IMR-90 (cell line): Measurements from ENCODE around the gene DAPK1. TPM values are rescaled to one million over a fixed set of nuclear protein-coding genes. Genes with fewer than 3 reads are reported as not detected.

Experiments
- ATAC-seq: fragments of 200-7000 bp; cut with Tn5 transposase; 2 replicates; pipeline ENCODE4 v1.9.1; 2020; ENCODE audit warnings: low read depth, mild to moderate bottlenecking, moderate library complexity
- BruUV-seq: library from RNA; stranded (reverse); fragments of 400-500 nt; replicated peaks from 2 replicates; lab custom pipeline; 2021; lab: Mats Ljungman, UMichigan
- CTCF ChIA-PET: fragments of 300-600 bp; formaldehyde crosslinking; extraction: SDS; loops from one replicate; lab custom pipeline; 2021; ENCODE audit warnings: antibody characterized with exemption; lab: Yijun Ruan, JAX
- POLR2A ChIA-PET: fragments of 300-600 bp; sonication (Branson Sonifier 250); formaldehyde crosslinking; loops from one replicate; lab custom pipeline; 2022; ENCODE audit warnings: antibody characterized with exemption; ENCODE audit not compliant: unreplicated experiment; lab: Charles Lee
- DNase-seq: peaks from one replicate; pipeline ENCODE4 v3.0.0; 2013
- H2AFZ ChIP-seq: replicated peaks from 2 replicates; pipeline ENCODE3; 2013; ENCODE audit warnings: low read length, mild to moderate bottlenecking; ENCODE audit not compliant: poor library complexity
- H2AK5ac ChIP-seq: 2 replicates; pipeline ENCODE4 v1.6.1; 2013; ENCODE audit warnings: low read depth, low read length, inconsistent platforms
- H2AK9ac ChIP-seq: replicated peaks from 2 replicates; pipeline ENCODE3; 2013; ENCODE audit warnings: mild to moderate bottlenecking, low read depth, low read length, moderate library complexity; ENCODE audit not compliant: poor library complexity
- H2BK120ac ChIP-seq: 2 replicates; pipeline ENCODE4 v1.6.1; 2013; ENCODE audit warnings: low read depth, low read length, inconsistent platforms
- H2BK15ac ChIP-seq: 3 replicates; pipeline ENCODE4 v1.6.1; 2013; ENCODE audit warnings: low read depth, low read length, inconsistent platforms
- H2BK20ac ChIP-seq: 2 replicates; pipeline ENCODE4 v1.6.1; 2013; ENCODE audit warnings: low read depth, mild to moderate bottlenecking, inconsistent platforms, low read length, moderate library complexity
- H2BK5ac ChIP-seq: 2 replicates; pipeline ENCODE4 v1.6.1; 2013; ENCODE audit warnings: mild to moderate bottlenecking, low read depth, low read length, inconsistent platforms; ENCODE audit not compliant: poor library complexity, severe bottlenecking
- H3K14ac ChIP-seq: replicated peaks from 2 replicates; pipeline ENCODE4 v1.6.1; 2013; ENCODE audit warnings: low read depth, low read length, inconsistent platforms
- H3K18ac ChIP-seq: 2 replicates; pipeline ENCODE4 v1.6.1; 2013; ENCODE audit warnings: low read depth, low read length, control low read depth
- H3K23ac ChIP-seq: 2 replicates; pipeline ENCODE4 v1.6.1; 2013; ENCODE audit warnings: low read depth, low read length, inconsistent platforms
- H3K27ac ChIP-seq: 2 replicates; pipeline ENCODE4 v1.5.1; 2013; ENCODE audit warnings: mild to moderate bottlenecking, control low read depth, low read length; ENCODE audit not compliant: insufficient read depth
- H3K27me3 ChIP-seq: 2 replicates; pipeline ENCODE4 v1.6.1; 2013; ENCODE audit warnings: low read length; ENCODE audit not compliant: control insufficient read depth, insufficient read depth
- H3K36me3 ChIP-seq: 2 replicates; pipeline ENCODE4 v1.6.1; 2013; ENCODE audit warnings: low read length, mixed read lengths; ENCODE audit not compliant: control insufficient read depth, insufficient read depth
- H3K4ac ChIP-seq: 2 replicates; pipeline ENCODE4 v1.6.1; 2013; ENCODE audit warnings: low read depth, low read length, inconsistent platforms
- H3K4me1 ChIP-seq: 2 replicates; pipeline ENCODE4 v1.6.1; 2013; ENCODE audit warnings: low read length, mixed read lengths; ENCODE audit not compliant: control insufficient read depth, insufficient read depth
- H3K4me2 ChIP-seq: 2 replicates; pipeline ENCODE4 v1.6.1; 2013; ENCODE audit warnings: low read depth, mild to moderate bottlenecking, control low read depth, low read length, moderate library complexity
- H3K4me3 ChIP-seq: 2 replicates; pipeline ENCODE4 v1.5.1; 2013; ENCODE audit warnings: low read depth, mild to moderate bottlenecking, control low read depth, low read length, moderate library complexity; ENCODE audit not compliant: insufficient read depth
- H3K56ac ChIP-seq: 2 replicates; pipeline ENCODE4 v1.6.1; 2013; ENCODE audit warnings: low read length, inconsistent platforms; ENCODE audit not compliant: insufficient read depth; ENCODE audit errors: extremely low read depth
- H3K79me1 ChIP-seq, 2 experiments: 2 replicates each; pipeline ENCODE4 v1.6.1; 2013; ENCODE audit warnings: low read length in 2 of 2, inconsistent platforms in 1 of 2, low read depth in 1 of 2
- H3K9ac ChIP-seq: 2 replicates; pipeline ENCODE4 v1.6.1; 2013; ENCODE audit warnings: low read depth, low read length, control low read depth
- H3K9me1 ChIP-seq: 2 replicates; pipeline ENCODE4 v1.6.1; 2013; ENCODE audit warnings: low read length, inconsistent platforms; ENCODE audit not compliant: insufficient read depth
- H3K9me3 ChIP-seq: 2 replicates; pipeline ENCODE4 v1.6.1; 2013; ENCODE audit warnings: low read length; ENCODE audit not compliant: control insufficient read depth, insufficient read depth
- H4K20me1 ChIP-seq: 2 replicates; pipeline ENCODE4 v1.6.1; 2013; ENCODE audit warnings: low read length, inconsistent platforms; ENCODE audit not compliant: insufficient read depth
- H4K5ac ChIP-seq: 2 replicates; pipeline ENCODE4 v1.6.1; 2013; ENCODE audit warnings: mild to moderate bottlenecking, low read depth, low read length, control low read depth
- H4K8ac ChIP-seq, 2 experiments: 2 replicates each; pipeline ENCODE4 v1.6.1; 2013; ENCODE audit warnings: low read depth in 2 of 2, low read length in 2 of 2, control low read depth in 1 of 2, inconsistent platforms in 1 of 2
- H4K91ac ChIP-seq: 2 replicates; pipeline ENCODE4 v1.6.1; 2013; ENCODE audit warnings: low read depth, low read length, inconsistent platforms; ENCODE audit not compliant: insufficient read depth
- BHLHE40 ChIP-seq: fragments of 150-350 bp; IDR thresholded peaks from 2 replicates; pipeline ENCODE4 v1.6.1; 2016; ENCODE audit warnings: mild to moderate bottlenecking, low read depth, low read length
- ELK1 ChIP-seq: fragments of 150-350 bp; IDR thresholded peaks from 2 replicates; pipeline ENCODE4 v1.6.1; 2016; ENCODE audit warnings: low read depth, mild to moderate bottlenecking, low read length, moderate library complexity, borderline replicate concordance
- FOS ChIP-seq: fragments of 150-350 bp; IDR thresholded peaks from 2 replicates; pipeline ENCODE4 v1.6.1; 2016; ENCODE audit warnings: low read depth, low read length
- MAZ ChIP-seq: IDR thresholded peaks from 2 replicates; pipeline ENCODE4 v1.6.1; 2012; ENCODE audit warnings: low read depth, mild to moderate bottlenecking, low read length, improper control_type of control experiment, moderate library complexity, borderline replicate concordance
- NFE2L2 ChIP-seq: fragments of 150-350 bp; IDR thresholded peaks from 2 replicates; pipeline ENCODE4 v1.6.1; 2016; ENCODE audit warnings: low read depth, mild to moderate bottlenecking, low read length
- POLR2A ChIP-seq: IDR thresholded peaks from 2 replicates; pipeline ENCODE4 v1.6.1; 2012; ENCODE audit warnings: mild to moderate bottlenecking, low read depth, low read length
- RAD21 ChIP-seq: IDR thresholded peaks from 2 replicates; pipeline ENCODE4 v1.6.1; 2012; ENCODE audit warnings: low read length, improper control_type of control experiment
- RCOR1 ChIP-seq: IDR thresholded peaks from 2 replicates; pipeline ENCODE4 v1.6.1; 2012; ENCODE audit warnings: mild to moderate bottlenecking, low read length, improper control_type of control experiment; ENCODE audit not compliant: insufficient replicate concordance
- SMC3 ChIP-seq: fragments of 150-350 bp; IDR thresholded peaks from 2 replicates; pipeline ENCODE4 v1.6.1; 2016; ENCODE audit warnings: low read depth, mild to moderate bottlenecking, antibody characterized with exemption, low read length, moderate library complexity
- USF2 ChIP-seq: fragments of 150-350 bp; IDR thresholded peaks from 2 replicates; pipeline ENCODE4 v1.6.1; 2017; ENCODE audit warnings: mild to moderate bottlenecking, antibody characterized with exemption, low read length, low read depth
- whole genome bisulfite sequencing, 2 experiments: methylation state at CpG; one replicate each; pipeline versions ENCODE4 v1.1.5 to v1.1.7; 2013; ENCODE audit warnings: missing lambda C conversion rate in 2 of 2; ENCODE audit not compliant: insufficient read length in 1 of 2; ENCODE audit errors: extremely low coverage in 2 of 2; 5-methylcytosine and 5-hydroxymethylcytosine counted together
- dilution Hi-C: fragments of 300-500 bp; cut with HindIII; formaldehyde crosslinking; loops from one replicate; pipeline ENCODE4 v1.14.3; 2018; ENCODE audit warnings: low sequenced_read_pairs; ENCODE audit not compliant: unreplicated experiment
- in situ Hi-C: fragments of 300-500 bp; cut with MboI; formaldehyde crosslinking; loops from 3 replicates; pipeline ENCODE4 v1.14.3; 2019; ENCODE audit warnings: low sequenced_read_pairs, inconsistent platforms, mixed read lengths
- intact Hi-C: fragments of 100-400 bp; cut with micrococcal nuclease; formaldehyde crosslinking; loops from 2 replicates; pipeline ENCODE4 v1.10.0; 2022
- polyA plus RNA-seq, 3 experiments: library from polyadenylated mRNA; depleted of rRNA; stranded (reverse); fragments of >200 nt; gene quantifications; 2 replicates each; pipeline ENCODE4 v1.2.3, GENCODE V29; 2012; ENCODE audit warnings: low replicate concordance in 1 of 3
- total RNA-seq: library from RNA; depleted of rRNA; stranded (reverse); fragments of >200 nt; gene quantifications from 2 replicates; pipeline ENCODE4 v1.2.3, GENCODE V29; 2012

Gene DAPK1
- total and polyA plus RNA-seq, 2 of the 4 experiments (the other 2 are of a cell fraction): under 0.01 to 0.03 TPM

- TF ChIP-seq MAZ: no peak
Observed at GRCh38 chr9:87531370-87532295, 34.0 kb downstream of the DAPK1 start (continued).

DNA sequence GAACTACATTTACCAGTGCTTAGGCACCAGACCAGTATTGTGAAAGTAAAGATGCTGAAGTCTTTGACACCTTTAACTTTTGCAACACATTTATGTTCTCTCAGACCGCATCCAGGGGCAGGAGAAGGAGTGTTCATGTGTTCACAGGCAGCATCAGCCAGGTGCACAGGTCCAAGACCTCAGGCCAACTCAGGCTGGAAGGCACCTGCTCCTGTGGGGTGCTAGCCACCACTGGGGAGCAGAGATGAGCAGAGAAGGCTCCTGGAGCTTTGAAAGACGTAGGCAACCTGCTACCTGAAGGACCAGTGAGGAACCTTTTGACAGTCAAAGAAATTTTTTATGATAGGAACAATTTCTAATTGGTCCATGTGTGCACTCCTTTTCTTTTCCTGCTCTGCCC, 35.6 kb downstream of the DAPK1 start:
- ATAC-seq (no peak), DNase-seq (no peak)
- Histone ChIP-seq H3K4me3 (no peak overlapping the region), H3K4me2 (no peak overlapping the region), H3K9me3 (no peaks in the 10 kb centered on the region), H4K8ac (no peak overlapping the region), H2BK15ac (no peak overlapping the region), H3K18ac (no peak overlapping the region), H4K91ac (no peak overlapping the region), H3K14ac (no peak overlapping the region), H2BK20ac (no peak overlapping the region), H3K79me1 (no peaks in the 10 kb centered on the region), H2BK5ac (no peak overlapping the region), H3K36me3 (no peaks in the 10 kb centered on the region), H3K23ac (no peak overlapping the region), H2AFZ (no peak overlapping the region), H3K4ac (no peak overlapping the region), H4K20me1 (no peaks in the 10 kb centered on the region), H3K9me1 (no peaks in the 10 kb centered on the region), H3K27me3 (peaks cover 2% of the 10 kb centered on the region; the same call in 1 of the 2 replicates), H4K5ac (no peak overlapping the region), H3K27ac (no peak overlapping the region), H2AK5ac (no peak overlapping the region), H2AK9ac (no peak overlapping the region), H2BK120ac (no peak overlapping the region), H3K56ac (no peak overlapping the region), H3K4me1 (no peaks in the 10 kb centered on the region), H3K9ac (no peak overlapping the region)
- POLR2A ChIA-PET: no interaction called here
- BruUV-seq: no TSS peak
- CTCF ChIA-PET: no interaction called here
- TF ChIP-seq MAZ (no peak), USF2 (no peak), SMC3 (no peak), FOS (no peak), NFE2L2 (no peak), POLR2A (no peak), BHLHE40 (no peak), ELK1 (no peak), RAD21 (no peak), RCOR1 (no peak)
- dilution Hi-C loops (no loop called here), in situ Hi-C loops (no loop called here), intact Hi-C loops (loop anchor here (2.0 kb wide), 1 partner anchor 38 kb away; no protein-coding TSS in a partner anchor)
- no CpG with 5 or more reads among the region's 2 CpGs for WGBS, 2 experiments
